Measurements from ENCODE around the gene SLC10A2.

DNA sequence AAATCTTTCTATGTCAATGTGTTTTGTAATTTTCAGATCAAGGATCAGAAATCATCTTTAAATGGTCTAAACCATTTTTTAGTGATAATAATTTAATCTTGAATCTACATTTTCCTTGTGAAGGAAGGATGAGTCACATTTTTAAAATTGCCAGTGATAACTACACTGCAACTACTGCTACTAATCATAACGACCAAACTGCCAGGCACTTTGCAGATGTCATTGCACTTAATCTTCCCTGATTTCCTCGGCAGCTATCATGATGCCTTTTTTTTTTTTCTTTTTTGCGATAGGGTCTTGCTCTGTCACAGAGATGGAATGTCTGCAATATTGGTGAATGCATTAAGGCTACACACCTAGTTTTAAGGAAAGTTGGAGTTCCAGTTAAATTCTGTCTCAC, 41.4 kb upstream of the SLC10A2 start:
- no peak for TF ChIP-seq CTCF (IDR thresholded peaks at IDR 0.05; ENCODE audit: insufficient read depth, low read length, poor library complexity, severe bottlenecking)
- no peak for TF ChIP-seq EZH2phosphoT487 (conservative IDR thresholded peaks at IDR 0.05; ENCODE audit: low read length)

All from SU-DHL-6 (cell line).